Suprapubic skin (tissue), 4 donors: ENCODE results near the gene CYB561. TPM values are rescaled to one million over a fixed set of nuclear protein-coding genes. Genes with fewer than 3 reads are reported as not detected.
A peak's percentile ranks its signal among the peaks of the same experiment; 100 is the strongest.

Experiments
- DNase-seq, 2 donors: peaks; one replicate each; pipeline ENCODE4 v3.0.0-alpha.2; 2019; ENCODE audit warnings: low spot score in 2 of 2
- H3K27ac ChIP-seq: fragments of 200-600 bp; sonication (generic); one replicate; pipeline ENCODE4 v1.5.1; 2019
- H3K27me3 ChIP-seq: fragments of 200-600 bp; sonication (generic); one replicate; pipeline ENCODE4 v1.5.1; 2019
- H3K36me3 ChIP-seq: fragments of 200-600 bp; sonication (generic); one replicate; pipeline ENCODE4 v1.5.1; 2019
- H3K4me1 ChIP-seq: fragments of 200-600 bp; sonication (generic); one replicate; pipeline ENCODE4 v1.5.1; 2019
- H3K4me3 ChIP-seq: fragments of 200-600 bp; sonication (generic); one replicate; pipeline ENCODE4 v1.5.1; 2019; ENCODE audit warnings: mild to moderate bottlenecking
- H3K9me3 ChIP-seq: fragments of 200-600 bp; sonication (generic); one replicate; pipeline ENCODE4 v1.5.1; 2019
- CTCF ChIP-seq, 2 donors: fragments of 200-600 bp in 1 of 2; fragments of 450-650 bp in 1 of 2; sonication (generic) in 1 of 2; IDR thresholded peaks; one replicate each; pipeline ENCODE4 v1.5.1; 2016 to 2019; ENCODE audit warnings: antibody characterized with exemption in 2 of 2, mild to moderate bottlenecking in 1 of 2, moderate library complexity in 1 of 2
- EP300 ChIP-seq: sonication (generic); formaldehyde crosslinking; IDR thresholded peaks from one replicate; pipeline ENCODE4 v1.6.1; 2017; ENCODE audit warnings: antibody characterized with exemption
- POLR2A ChIP-seq, 2 donors: fragments of 450-650 bp; IDR thresholded peaks; one replicate each; pipeline ENCODE4 v1.6.1; 2017; ENCODE audit warnings: antibody characterized with exemption in 2 of 2, mild to moderate bottlenecking in 2 of 2, moderate library complexity in 2 of 2
- POLR2AphosphoS5 ChIP-seq, 3 donors: sonication (generic); formaldehyde crosslinking; IDR thresholded peaks; one replicate each; pipeline ENCODE4 v1.6.1; 2017; ENCODE audit warnings: antibody characterized with exemption in 3 of 3
- WGBS: methylation state at CpG from one replicate; pipeline ENCODE4 v1.1.5; 2018; 5-methylcytosine and 5-hydroxymethylcytosine counted together
- total RNA-seq, 4 donors: library from RNA; depleted of rRNA; stranded (reverse); fragments of >200 nt; gene quantifications; one replicate each; pipeline ENCODE4 v1.1.0, GENCODE V29; 2016

CYB561 gene
- total RNA-seq, 4 donors from 2014 or later: 36.9 to 87.9 (median 56.4) TPM

- H3K27me3 ChIP-seq: no peaks in the 10 kb centered on the region
- H3K36me3 ChIP-seq: no peaks in the 10 kb centered on the region
- H3K4me1 ChIP-seq: peaks cover 25% of the 10 kb centered on the region
- no peaks in the 10 kb centered on the region for H3K9me3 ChIP-seq
- DNase-seq: peak; percentile 17 to 20
- no peak for TF ChIP-seq POLR2AphosphoS5 (IDR thresholded peaks at IDR 0.05)
- no peak for TF ChIP-seq POLR2A (IDR thresholded peaks at IDR 0.05)
- no peak for TF ChIP-seq EP300
- TF ChIP-seq CTCF (IDR thresholded peaks at IDR 0.05): no peak
- H3K27ac ChIP-seq: no peak overlapping the region
- H3K4me3 ChIP-seq: no peak overlapping the region
- 92% methylated on average over 7 of the region's 7 CpGs for WGBS
Measured at GRCh38 chr17:63429766-63430165, 16.3 kb downstream of the CYB561 start.

- no peaks in the 10 kb centered on the region for H3K9me3 ChIP-seq
- H3K36me3 ChIP-seq: peaks cover 3% of the 10 kb centered on the region
- H3K4me3 ChIP-seq: no peak overlapping the region
- TF ChIP-seq CTCF (IDR thresholded peaks at IDR 0.05) (no peak), POLR2AphosphoS5 (IDR thresholded peaks at IDR 0.05) (no peak), POLR2A (IDR thresholded peaks at IDR 0.05) (no peak), EP300 (no peak)
- DNase-seq: no peak
- H3K27ac ChIP-seq: no peak overlapping the region
- no peaks in the 10 kb centered on the region for H3K27me3 ChIP-seq
- WGBS: 84% methylated on average over 2 of the region's 2 CpGs
- peaks cover 25% of the 10 kb centered on the region for H3K4me1 ChIP-seq
Measured at GRCh38 chr17:63426917-63427308, 19.2 kb downstream of the CYB561 start.

DNA sequence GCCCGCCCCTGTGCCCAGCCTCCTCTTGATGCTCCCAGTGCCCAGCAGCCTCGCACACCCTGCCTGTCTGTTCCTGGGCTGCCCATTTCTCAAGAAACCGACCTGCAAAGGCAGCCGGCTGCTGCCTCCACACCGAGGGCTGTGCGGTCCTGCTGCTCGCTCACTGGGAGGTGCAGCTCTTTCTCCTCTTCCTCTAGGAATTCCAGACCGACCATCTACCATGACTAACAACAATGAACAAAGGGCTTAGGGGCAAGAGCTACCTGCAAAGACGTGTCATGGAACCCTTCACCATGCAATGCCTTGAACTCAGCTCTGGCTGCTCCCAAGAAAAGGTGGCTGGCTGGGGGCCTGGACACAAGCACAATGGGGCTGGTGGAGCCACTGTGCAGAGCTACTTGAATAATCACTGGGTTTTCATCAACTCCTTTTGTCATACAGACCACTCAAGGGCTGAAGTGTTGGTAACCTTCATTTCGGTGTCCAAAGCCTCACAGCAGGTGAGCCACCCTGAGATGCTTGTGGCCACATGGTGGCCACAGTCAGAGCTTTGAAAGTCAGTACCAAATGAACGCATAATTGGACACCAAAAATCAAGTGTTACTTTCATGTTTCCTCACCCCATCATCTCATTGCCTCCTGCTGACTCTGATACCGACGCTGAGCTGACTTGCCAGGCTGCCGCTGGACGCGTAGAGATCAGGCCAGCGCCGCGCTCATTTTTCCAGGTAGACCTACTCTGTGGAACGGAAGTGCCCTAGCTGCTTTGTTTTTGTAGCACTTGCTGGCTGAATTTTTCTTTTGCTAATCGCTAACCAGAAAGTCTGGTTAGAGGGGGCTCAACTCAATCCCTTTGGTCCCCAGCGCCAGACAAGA is 19.8 kb downstream of the CYB561 start:
- Histone ChIP-seq H3K36me3 (peaks cover 9% of the 10 kb centered on the region), H3K4me3 (no peak overlapping the region), H3K27ac (no peak overlapping the region), H3K4me1 (peaks cover 25% of the 10 kb centered on the region), H3K9me3 (no peaks in the 10 kb centered on the region), H3K27me3 (no peaks in the 10 kb centered on the region)
- 91% methylated on average over 20 of the region's 22 CpGs for WGBS
- TF ChIP-seq EP300 (no peak), POLR2A (IDR thresholded peaks at IDR 0.05) (no peak), POLR2AphosphoS5 (IDR thresholded peaks at IDR 0.05) (no peak), CTCF (IDR thresholded peaks at IDR 0.05) (no peak)
- peak in 1 of 2 donors; percentile 64 for DNase-seq

- Histone ChIP-seq H3K27me3 (no peaks in the 10 kb centered on the region), H3K4me1 (peaks cover 25% of the 10 kb centered on the region), H3K36me3 (peaks cover 16% of the 10 kb centered on the region), H3K27ac (no peak overlapping the region), H3K9me3 (no peaks in the 10 kb centered on the region), H3K4me3 (no peak overlapping the region)
- TF ChIP-seq POLR2AphosphoS5 (IDR thresholded peaks at IDR 0.05): no peak
- TF ChIP-seq CTCF (IDR thresholded peaks at IDR 0.05): peak; percentile 87 to 94
- DNase-seq: peak; percentile 86 to 87
- under 1% methylated on average over 7 of the region's 7 CpGs for WGBS
Measured at GRCh38 chr17:63425483-63425882, 20.6 kb downstream of the CYB561 start.

DNA sequence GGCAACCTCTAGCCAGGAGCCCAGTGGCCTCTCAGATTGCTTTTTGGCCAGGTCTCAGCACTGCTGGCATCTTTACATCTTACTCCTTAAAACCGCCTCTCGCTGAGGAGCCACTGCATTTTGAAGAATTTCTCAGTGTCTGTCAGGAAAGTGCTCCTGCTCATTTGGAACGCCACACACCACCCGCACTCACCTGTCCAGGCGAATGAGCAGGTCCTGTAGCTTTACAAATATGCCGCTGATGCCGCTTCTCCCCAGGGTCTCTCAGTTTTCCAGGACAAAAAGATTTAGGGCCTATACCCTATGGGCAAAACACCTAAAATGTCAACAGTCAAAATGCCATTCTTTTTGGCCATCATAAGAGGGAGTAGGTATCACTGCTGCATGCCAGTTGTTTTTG is 22.1 kb downstream of the CYB561 start:
- H3K27me3 ChIP-seq: no peaks in the 10 kb centered on the region
- H3K27ac ChIP-seq: no peak overlapping the region
- no peak overlapping the region for H3K4me3 ChIP-seq
- no peak for DNase-seq
- no peaks in the 10 kb centered on the region for H3K9me3 ChIP-seq
- TF ChIP-seq POLR2AphosphoS5 (IDR thresholded peaks at IDR 0.05): no peak
- no peak for TF ChIP-seq POLR2A (IDR thresholded peaks at IDR 0.05)
- no peak for TF ChIP-seq EP300
- peaks cover 25% of the 10 kb centered on the region for H3K4me1 ChIP-seq
- peaks cover 28% of the 10 kb centered on the region for H3K36me3 ChIP-seq
- WGBS: 58% methylated on average over 7 of the region's 7 CpGs
